ENCODE results near the gene TRIM66.

The TRIM66 gene

DNA sequence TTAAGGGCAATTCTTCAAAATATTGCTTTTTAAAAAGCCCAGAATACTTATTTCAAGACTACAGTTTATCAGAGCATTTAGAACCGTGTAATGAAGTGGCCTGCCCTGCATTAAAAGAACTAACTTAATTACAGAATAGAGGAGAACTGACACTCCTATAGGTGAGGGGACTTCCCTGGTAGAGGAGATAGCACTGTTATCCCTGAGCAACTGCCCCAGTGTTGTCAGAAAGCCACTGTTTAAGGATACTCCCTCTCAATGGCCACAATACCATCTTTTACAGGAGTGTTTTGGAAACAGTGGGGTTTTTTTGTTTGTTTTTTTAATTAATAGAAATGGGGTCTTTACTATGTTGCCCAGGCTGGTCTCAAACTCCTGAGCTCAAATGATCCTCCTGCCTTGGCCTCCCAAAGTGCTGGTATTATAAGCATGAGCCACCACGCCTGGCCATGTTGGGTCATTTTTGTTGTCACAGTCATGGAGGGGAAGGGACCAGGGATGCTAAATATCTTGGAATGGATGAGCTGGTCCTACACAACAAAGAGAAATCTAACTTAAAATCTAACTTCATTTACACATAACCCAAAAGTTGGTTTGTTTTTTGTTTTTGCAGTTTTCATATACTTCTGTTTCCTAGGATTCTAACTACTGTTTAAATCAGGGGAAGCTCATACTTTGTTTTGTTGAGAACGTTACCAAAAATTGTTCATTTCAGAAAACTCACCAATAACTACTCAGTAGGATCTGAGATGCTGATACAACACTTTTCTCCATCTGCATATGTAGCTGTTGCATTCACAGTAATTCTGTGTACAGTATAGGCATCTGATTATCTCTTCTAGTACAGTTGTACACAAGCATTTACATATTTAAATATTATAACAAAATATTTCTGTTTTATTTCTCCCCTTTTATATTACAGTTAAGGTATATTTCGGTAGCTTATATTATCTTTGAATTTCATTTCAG lies 8.2 kb upstream of the TRIM66 start:
- H3K4me3 ChIP-seq (ENCODE audit: low read depth, low read length) = no peak overlapping the region
- DNase-seq (ENCODE audit: low read depth, low spot score) = no peak
- ChIA-PET POLR2A (interaction anchor here (3.1 kb wide), 1 partner anchor 8 kb away, joined by 21 read pairs; no protein-coding TSS in a partner anchor), CTCF (interaction anchor here (1.6 to 2.5 kb wide), 2 partner anchors 123 to 270 kb away, joined by 8 read pairs; no protein-coding TSS in a partner anchor)
- TF ChIP-seq, protein P1, sequence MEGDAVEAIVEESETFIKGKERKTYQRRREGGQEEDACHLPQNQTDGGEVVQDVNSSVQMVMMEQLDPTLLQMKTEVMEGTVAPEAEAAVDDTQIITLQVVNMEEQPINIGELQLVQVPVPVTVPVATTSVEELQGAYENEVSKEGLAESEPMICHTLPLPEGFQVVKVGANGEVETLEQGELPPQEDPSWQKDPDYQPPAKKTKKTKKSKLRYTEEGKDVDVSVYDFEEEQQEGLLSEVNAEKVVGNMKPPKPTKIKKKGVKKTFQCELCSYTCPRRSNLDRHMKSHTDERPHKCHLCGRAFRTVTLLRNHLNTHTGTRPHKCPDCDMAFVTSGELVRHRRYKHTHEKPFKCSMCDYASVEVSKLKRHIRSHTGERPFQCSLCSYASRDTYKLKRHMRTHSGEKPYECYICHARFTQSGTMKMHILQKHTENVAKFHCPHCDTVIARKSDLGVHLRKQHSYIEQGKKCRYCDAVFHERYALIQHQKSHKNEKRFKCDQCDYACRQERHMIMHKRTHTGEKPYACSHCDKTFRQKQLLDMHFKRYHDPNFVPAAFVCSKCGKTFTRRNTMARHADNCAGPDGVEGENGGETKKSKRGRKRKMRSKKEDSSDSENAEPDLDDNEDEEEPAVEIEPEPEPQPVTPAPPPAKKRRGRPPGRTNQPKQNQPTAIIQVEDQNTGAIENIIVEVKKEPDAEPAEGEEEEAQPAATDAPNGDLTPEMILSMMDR (IDR thresholded peaks at IDR 0.05; ENCODE audit: insufficient read depth, low read length, missing control alignments) = no peak

GRCh38 chr11:8689726-8690255 lies 7.3 kb upstream of the TRIM66 start:
- no peak overlapping the region; the same call in 1 of the 2 replicates for H3K4me3 ChIP-seq (ENCODE audit: low read depth, low read length)
- TF ChIP-seq, protein P1 (IDR thresholded peaks at IDR 0.05; ENCODE audit: insufficient read depth, low read length, missing control alignments) = no peak
- ChIA-PET POLR2A (interaction anchor here (0.7 to 4.4 kb wide), 7 partner anchors 9 to 481 kb away, joined by 3 to 35 read pairs (median 4); a partner anchor contains a TSS), CTCF (interaction anchor here (1.6 to 2.5 kb wide), 2 partner anchors 124 to 270 kb away, joined by 8 read pairs; no protein-coding TSS in a partner anchor)
- no peak for DNase-seq (ENCODE audit: low read depth, low spot score)

- DNase-seq (ENCODE audit: low read depth, low spot score) = peak; percentile 59
- TF ChIP-seq, protein P1 (IDR thresholded peaks at IDR 0.05; ENCODE audit: insufficient read depth, low read length, missing control alignments) = no peak
- ChIA-PET POLR2A (interaction anchor here (0.7 to 4.4 kb wide), 18 partner anchors 10 to 271 kb away, joined by 3 to 35 read pairs (median 4); a partner anchor contains a TSS), CTCF (interaction anchor here (0.8 to 2.5 kb wide), 8 partner anchors 26 to 469 kb away, joined by 3 to 8 read pairs (median 3); no protein-coding TSS in a partner anchor)
- H3K4me3 ChIP-seq (ENCODE audit: low read depth, low read length) = peak overlapping the region; percentile 71
These were observed 6.2 kb upstream of the TRIM66 start for GRCh38 chr11:8688414-8689362.

DNA sequence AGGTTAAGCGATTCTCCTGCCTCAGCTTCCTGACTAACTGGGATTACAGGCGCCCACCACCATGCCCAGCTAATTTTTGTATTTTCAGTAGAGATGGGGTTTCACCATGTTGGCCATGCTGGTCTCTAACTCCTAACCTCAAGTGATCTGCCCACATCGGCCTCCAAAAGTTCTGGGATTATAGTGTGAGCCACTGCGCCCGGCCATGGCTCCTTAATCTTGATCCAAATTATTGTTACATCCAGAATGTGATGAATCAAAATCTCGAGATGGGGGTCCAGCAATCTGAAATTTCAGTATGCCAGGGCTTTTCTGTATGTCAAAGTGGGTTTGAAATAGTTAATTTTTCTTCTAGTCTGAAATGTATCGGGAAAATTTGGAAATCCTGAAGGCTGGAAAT lies 3.9 kb upstream of the TRIM66 start:
- TF ChIP-seq, protein P1 (IDR thresholded peaks at IDR 0.05; ENCODE audit: insufficient read depth, low read length, missing control alignments) = no peak
- ChIA-PET CTCF (interaction anchor here (1.5 kb wide), 1 partner anchor 15 kb away, joined by 3 read pairs; no protein-coding TSS in a partner anchor), POLR2A (interaction anchor here (3.5 to 4.4 kb wide), 2 partner anchors 14 to 123 kb away, joined by 14 to 35 read pairs; a partner anchor contains a TSS)
- no peak for DNase-seq (ENCODE audit: low read depth, low spot score)
- H3K4me3 ChIP-seq (ENCODE audit: low read depth, low read length) = no peak overlapping the region

- DNase-seq (ENCODE audit: low read depth, low spot score) = no peak
- TF ChIP-seq, protein P1 (IDR thresholded peaks at IDR 0.05; ENCODE audit: insufficient read depth, low read length, missing control alignments) = no peak
- ChIA-PET CTCF (no interaction called here), POLR2A (interaction anchor here (0.6 to 4.4 kb wide), 2 partner anchors 123 to 404 kb away, joined by 3 to 35 read pairs; a partner anchor contains a TSS)
- H3K4me3 ChIP-seq (ENCODE audit: low read depth, low read length) = no peak overlapping the region
These were observed 3.4 kb upstream of the TRIM66 start for GRCh38 chr11:8685820-8686219.

All from AG04449 (cell line).